ENCODE data around the gene HSF2BP.

GRCh38 chr21:43645976-43646375, 13.3 kb downstream of the HSF2BP start:
- TF ChIP-seq CTCF (IDR thresholded peaks at IDR 0.05) (no peak), POLR2AphosphoS5 (IDR thresholded peaks at IDR 0.05) (no peak), EP300 (IDR thresholded peaks at IDR 0.05) (no peak)

All from stomach (tissue), 4 donors.